H9 (cell line): ENCODE data around the gene VTN. TPM values are rescaled to one million over a fixed set of nuclear protein-coding genes. Genes with fewer than 3 reads are reported as not detected.

Experiments used
- DNase-seq: peaks from one replicate; pipeline ENCODE4 v3.0.0-alpha.2; 2017
- H2AFZ ChIP-seq: one replicate; pipeline ENCODE4 v1.6.1; 2013; ENCODE audit warnings: mild to moderate bottlenecking, low read length, control low read depth, moderate library complexity
- H2AK5ac ChIP-seq: 2 replicates; pipeline ENCODE4 v1.6.1; 2013; ENCODE audit warnings: low read length, control low read depth, mixed read lengths; ENCODE audit not compliant: insufficient read length
- H2BK120ac ChIP-seq: one replicate; pipeline ENCODE4 v1.6.1; 2013; ENCODE audit warnings: low read depth, mild to moderate bottlenecking, low read length, control low read depth, inconsistent platforms; ENCODE audit not compliant: poor library complexity, severe bottlenecking
- H2BK12ac ChIP-seq: 2 replicates; pipeline ENCODE4 v1.6.1; 2013; ENCODE audit warnings: low read length, control low read depth, mixed read lengths, low read depth; ENCODE audit not compliant: insufficient read length
- H2BK15ac ChIP-seq: 2 replicates; pipeline ENCODE4 v1.6.1; 2013; ENCODE audit warnings: low read depth, low read length, control low read depth
- H2BK20ac ChIP-seq: one replicate; pipeline ENCODE4 v1.6.1; 2013; ENCODE audit warnings: low read depth, mild to moderate bottlenecking, low read length, control low read depth, inconsistent platforms; ENCODE audit not compliant: poor library complexity, severe bottlenecking
- H2BK5ac ChIP-seq: 2 replicates; pipeline ENCODE4 v1.6.1; 2013; ENCODE audit warnings: low read length, control low read depth, mixed read lengths; ENCODE audit not compliant: insufficient read length
- H3K14ac ChIP-seq: 2 replicates; pipeline ENCODE4 v1.6.1; 2013; ENCODE audit warnings: low read length, control low read depth; ENCODE audit not compliant: insufficient read depth
- H3K18ac ChIP-seq: 2 replicates; pipeline ENCODE4 v1.6.1; 2013; ENCODE audit warnings: low read depth, mild to moderate bottlenecking, mixed read lengths, low read length, control low read depth; ENCODE audit not compliant: insufficient read length
- H3K23ac ChIP-seq: 2 replicates; pipeline ENCODE4 v1.6.1; 2013; ENCODE audit warnings: low read length, control low read depth, mixed read lengths, low read depth; ENCODE audit not compliant: insufficient read length
- H3K23me2 ChIP-seq: 2 replicates; pipeline ENCODE4 v1.6.1; 2013; ENCODE audit warnings: low read depth, mild to moderate bottlenecking, mixed read lengths, low read length, control low read depth; ENCODE audit not compliant: insufficient read length, poor library complexity, severe bottlenecking
- H3K27ac ChIP-seq: 2 replicates; pipeline ENCODE4 v1.5.1; 2013; ENCODE audit warnings: low read length, control low read depth, mixed read lengths, low read depth; ENCODE audit not compliant: insufficient read length
- H3K27me3 ChIP-seq: 2 replicates; pipeline ENCODE4 v1.6.1; 2013; ENCODE audit warnings: low read length, control low read depth, inconsistent platforms; ENCODE audit not compliant: insufficient read depth
- H3K4ac ChIP-seq: 2 replicates; pipeline ENCODE4 v1.6.1; 2013; ENCODE audit warnings: low read depth, mild to moderate bottlenecking, control low read depth, inconsistent platforms, low read length, moderate library complexity
- H3K4me1 ChIP-seq: 2 replicates; pipeline ENCODE4 v1.6.1; 2013; ENCODE audit warnings: low read length, control low read depth, inconsistent platforms; ENCODE audit not compliant: insufficient read depth
- H3K4me2 ChIP-seq: 2 replicates; pipeline ENCODE4 v1.6.1; 2013; ENCODE audit warnings: low read length, control low read depth, mixed read lengths; ENCODE audit not compliant: insufficient read length, insufficient read depth
- H3K56ac ChIP-seq: 2 replicates; pipeline ENCODE4 v1.6.1; 2013; ENCODE audit warnings: low read depth, mild to moderate bottlenecking, mixed read lengths, low read length, control low read depth; ENCODE audit not compliant: insufficient read length
- H3K79me1 ChIP-seq: 2 replicates; pipeline ENCODE4 v1.6.1; 2013; ENCODE audit warnings: low read depth, mild to moderate bottlenecking, moderate library complexity, low read length, control low read depth, inconsistent platforms; ENCODE audit not compliant: insufficient read depth, poor library complexity, severe bottlenecking
- H3K79me2 ChIP-seq: 2 replicates; pipeline ENCODE4 v1.6.1; 2013; ENCODE audit warnings: low read length, control low read depth, inconsistent platforms; ENCODE audit not compliant: insufficient read depth
- H3K9ac ChIP-seq: 2 replicates; pipeline ENCODE4 v1.6.1; 2013; ENCODE audit warnings: low read length, control low read depth, mixed read lengths; ENCODE audit not compliant: insufficient read length; ENCODE audit errors: extremely low read depth
- H3K9me3 ChIP-seq: one replicate; pipeline ENCODE4 v1.6.1; 2013; ENCODE audit warnings: low read depth, low read length, inconsistent platforms; ENCODE audit not compliant: control insufficient read depth
- H3T11ph ChIP-seq: one replicate; pipeline ENCODE4 v1.6.1; 2013; ENCODE audit warnings: mild to moderate bottlenecking, low read length, control low read depth, inconsistent platforms
- H4K20me1 ChIP-seq: one replicate; pipeline ENCODE4 v1.6.1; 2013; ENCODE audit not compliant: control insufficient read depth, insufficient read length, insufficient read depth
- H4K5ac ChIP-seq: 2 replicates; pipeline ENCODE4 v1.6.1; 2013; ENCODE audit warnings: low read depth, mild to moderate bottlenecking, mixed read lengths, low read length, control low read depth; ENCODE audit not compliant: insufficient read length
- H4K8ac ChIP-seq: replicated peaks from 2 replicates; pipeline ENCODE4 v1.6.1; 2013; ENCODE audit warnings: low read length, control low read depth, mixed read lengths, low read depth; ENCODE audit not compliant: insufficient read length
- H4K91ac ChIP-seq: 2 replicates; pipeline ENCODE4 v1.6.1; 2013; ENCODE audit warnings: low read depth, mild to moderate bottlenecking, moderate library complexity, mixed read lengths, low read length, control low read depth; ENCODE audit not compliant: insufficient read length
- H3K27ac Mint-ChIP-seq, 3 experiments: 2 replicates in 2 of 3; 3 replicates in 1 of 3; pipeline ENCODE4 v1.8.0; 2020 to 2021; ENCODE audit warnings: mixed read lengths in 3 of 3, mild to moderate bottlenecking in 1 of 3, moderate library complexity in 1 of 3
- H3K27me3 Mint-ChIP-seq: 2 replicates; pipeline ENCODE4 v1.8.0; 2021; ENCODE audit warnings: low read depth, mild to moderate bottlenecking, moderate library complexity, mixed read lengths
- H3K36me3 Mint-ChIP-seq, 3 experiments: 2 replicates in 2 of 3; 3 replicates in 1 of 3; pipeline ENCODE4 v1.8.0; 2020 to 2021; ENCODE audit warnings: low read depth in 3 of 3, mixed read lengths in 3 of 3; ENCODE audit not compliant: insufficient read depth in 1 of 3
- H3K4me1 Mint-ChIP-seq, 2 experiments: 2 replicates each; pipeline ENCODE4 v1.8.0; 2020; ENCODE audit warnings: mixed read lengths in 2 of 2
- H3K4me3 Mint-ChIP-seq, 2 experiments: 2 replicates in 1 of 2; 3 replicates in 1 of 2; pipeline ENCODE4 v1.8.0; 2020 to 2021; ENCODE audit warnings: mild to moderate bottlenecking in 2 of 2, mixed read lengths in 2 of 2, moderate library complexity in 1 of 2
- H3K9me3 Mint-ChIP-seq, 2 experiments: 2 replicates in 1 of 2; 3 replicates in 1 of 2; pipeline ENCODE4 v1.8.0; 2020; ENCODE audit warnings: mild to moderate bottlenecking in 2 of 2, mixed read lengths in 2 of 2, moderate library complexity in 1 of 2
- CTCF ChIP-seq: fragments of 200-600 bp; sonication (generic); conservative IDR thresholded peaks from 3 replicates; pipeline ENCODE4 v1.8.0; 2021; ENCODE audit warnings: antibody characterized with exemption, mild to moderate bottlenecking
- WGBS: extraction: QIAGEN DNeasy Blood & Tissue Kit; methylation state at CpG from one replicate; pipeline ENCODE4 v1.1.7; 2013; ENCODE audit warnings: missing lambda C conversion rate, low lambda C conversion rate, mixed read lengths; ENCODE audit not compliant: insufficient read length; ENCODE audit errors: extremely low coverage; 5-methylcytosine and 5-hydroxymethylcytosine counted together
- total RNA-seq: library from RNA; stranded (reverse); gene quantifications from 2 replicates; pipeline ENCODE4 v1.2.1, GENCODE V29; 2021

Gene VTN
- total RNA-seq, 1 experiment from 2014 or later: not detected

- H3K9me3 ChIP-seq: no peaks in the 10 kb centered on the region
- no peak overlapping the region for H3K9ac ChIP-seq
- Mint-ChIP-seq H3K4me3 (no peak overlapping the region), H3K9me3 (no peaks in the 10 kb centered on the region; a peak in 1 of 5 replicates), H3K36me3 (peaks cover 0 to 6% (median 0%) of the 10 kb centered on the region in 3 experiments; a peak in 2 of 7 replicates), H3K27me3 (peaks cover 15% of the 10 kb centered on the region), H3K27ac (no peak overlapping the region; a peak in 1 of 7 replicates), H3K4me1 (peaks cover 14 to 21% of the 10 kb centered on the region in 2 experiments)
- H4K5ac ChIP-seq: no peak overlapping the region
- H2BK12ac ChIP-seq: no peak overlapping the region
- no peaks in the 10 kb centered on the region for H3K79me2 ChIP-seq
- H3K14ac ChIP-seq: no peak overlapping the region; the same call in 1 of the 2 replicates
- H3K56ac ChIP-seq: no peak overlapping the region
- H2AK5ac ChIP-seq: no peak overlapping the region
- no CpG with 5 or more reads among the region's 5 CpGs for WGBS
- no peak overlapping the region for H3K23ac ChIP-seq
- H4K8ac ChIP-seq: no peak overlapping the region
- peaks cover 10% of the 10 kb centered on the region for H3K23me2 ChIP-seq
- H3T11ph ChIP-seq: no peak overlapping the region
- H3K27me3 ChIP-seq: peaks cover 11% of the 10 kb centered on the region; the same call in 1 of the 2 replicates
- H3K18ac ChIP-seq: no peak overlapping the region
- no peak for TF ChIP-seq CTCF
- H3K27ac ChIP-seq: no peak overlapping the region
- no peak overlapping the region for H2BK20ac ChIP-seq
- H3K79me1 ChIP-seq: no peaks in the 10 kb centered on the region
- H2BK5ac ChIP-seq: no peak overlapping the region
- DNase-seq: no peak
- H4K91ac ChIP-seq: no peak overlapping the region
- no peak overlapping the region for H2AFZ ChIP-seq
- H3K4me1 ChIP-seq: peaks cover 2% of the 10 kb centered on the region; the same call in 1 of the 2 replicates
- no peak overlapping the region for H3K4me2 ChIP-seq
- no peak overlapping the region for H3K4ac ChIP-seq
- peaks cover 2% of the 10 kb centered on the region for H4K20me1 ChIP-seq
- H2BK120ac ChIP-seq: no peak overlapping the region
- no peak overlapping the region for H2BK15ac ChIP-seq
Observed at GRCh38 chr17:28368306-28368831, 1.7 kb downstream of the VTN start.
